IMR-90 (cell line): ENCODE data around the gene SYNPO. TPM values are rescaled to one million over a fixed set of nuclear protein-coding genes. Genes with fewer than 3 reads are reported as not detected.

Source experiments
- ATAC-seq: fragments of 200-7000 bp; cut with Tn5 transposase; 2 replicates; pipeline ENCODE4 v1.9.1; 2020; ENCODE audit warnings: low read depth, mild to moderate bottlenecking, moderate library complexity
- BruUV-seq: library from RNA; stranded (reverse); fragments of 400-500 nt; replicated peaks from 2 replicates; lab custom pipeline; 2021; lab: Mats Ljungman, UMichigan
- CTCF ChIA-PET: fragments of 300-600 bp; formaldehyde crosslinking; extraction: SDS; loops from one replicate; lab custom pipeline; 2021; ENCODE audit warnings: antibody characterized with exemption; lab: Yijun Ruan, JAX
- POLR2A ChIA-PET: fragments of 300-600 bp; sonication (Branson Sonifier 250); formaldehyde crosslinking; loops from one replicate; lab custom pipeline; 2022; ENCODE audit warnings: antibody characterized with exemption; ENCODE audit not compliant: unreplicated experiment; lab: Charles Lee
- DNase-seq: peaks from one replicate; pipeline ENCODE4 v3.0.0; 2013
- H2AFZ ChIP-seq: replicated peaks from 2 replicates; pipeline ENCODE3; 2013; ENCODE audit warnings: low read length, mild to moderate bottlenecking; ENCODE audit not compliant: poor library complexity
- H2AK5ac ChIP-seq: 2 replicates; pipeline ENCODE4 v1.6.1; 2013; ENCODE audit warnings: low read depth, low read length, inconsistent platforms
- H2AK9ac ChIP-seq: replicated peaks from 2 replicates; pipeline ENCODE3; 2013; ENCODE audit warnings: mild to moderate bottlenecking, low read depth, low read length, moderate library complexity; ENCODE audit not compliant: poor library complexity
- H2BK120ac ChIP-seq: 2 replicates; pipeline ENCODE4 v1.6.1; 2013; ENCODE audit warnings: low read depth, low read length, inconsistent platforms
- H2BK15ac ChIP-seq: 3 replicates; pipeline ENCODE4 v1.6.1; 2013; ENCODE audit warnings: low read depth, low read length, inconsistent platforms
- H2BK20ac ChIP-seq: 2 replicates; pipeline ENCODE4 v1.6.1; 2013; ENCODE audit warnings: low read depth, mild to moderate bottlenecking, inconsistent platforms, low read length, moderate library complexity
- H2BK5ac ChIP-seq: 2 replicates; pipeline ENCODE4 v1.6.1; 2013; ENCODE audit warnings: mild to moderate bottlenecking, low read depth, low read length, inconsistent platforms; ENCODE audit not compliant: poor library complexity, severe bottlenecking
- H3K14ac ChIP-seq: replicated peaks from 2 replicates; pipeline ENCODE4 v1.6.1; 2013; ENCODE audit warnings: low read depth, low read length, inconsistent platforms
- H3K18ac ChIP-seq: 2 replicates; pipeline ENCODE4 v1.6.1; 2013; ENCODE audit warnings: low read depth, low read length, control low read depth
- H3K23ac ChIP-seq: 2 replicates; pipeline ENCODE4 v1.6.1; 2013; ENCODE audit warnings: low read depth, low read length, inconsistent platforms
- H3K27ac ChIP-seq: 2 replicates; pipeline ENCODE4 v1.5.1; 2013; ENCODE audit warnings: mild to moderate bottlenecking, control low read depth, low read length; ENCODE audit not compliant: insufficient read depth
- H3K27me3 ChIP-seq: 2 replicates; pipeline ENCODE4 v1.6.1; 2013; ENCODE audit warnings: low read length; ENCODE audit not compliant: control insufficient read depth, insufficient read depth
- H3K36me3 ChIP-seq: 2 replicates; pipeline ENCODE4 v1.6.1; 2013; ENCODE audit warnings: low read length, mixed read lengths; ENCODE audit not compliant: control insufficient read depth, insufficient read depth
- H3K4ac ChIP-seq: 2 replicates; pipeline ENCODE4 v1.6.1; 2013; ENCODE audit warnings: low read depth, low read length, inconsistent platforms
- H3K4me1 ChIP-seq: 2 replicates; pipeline ENCODE4 v1.6.1; 2013; ENCODE audit warnings: low read length, mixed read lengths; ENCODE audit not compliant: control insufficient read depth, insufficient read depth
- H3K4me2 ChIP-seq: 2 replicates; pipeline ENCODE4 v1.6.1; 2013; ENCODE audit warnings: low read depth, mild to moderate bottlenecking, control low read depth, low read length, moderate library complexity
- H3K4me3 ChIP-seq: 2 replicates; pipeline ENCODE4 v1.5.1; 2013; ENCODE audit warnings: low read depth, mild to moderate bottlenecking, control low read depth, low read length, moderate library complexity; ENCODE audit not compliant: insufficient read depth
- H3K56ac ChIP-seq: 2 replicates; pipeline ENCODE4 v1.6.1; 2013; ENCODE audit warnings: low read length, inconsistent platforms; ENCODE audit not compliant: insufficient read depth; ENCODE audit errors: extremely low read depth
- H3K79me1 ChIP-seq, 2 experiments: 2 replicates each; pipeline ENCODE4 v1.6.1; 2013; ENCODE audit warnings: low read length in 2 of 2, inconsistent platforms in 1 of 2, low read depth in 1 of 2
- H3K9ac ChIP-seq: 2 replicates; pipeline ENCODE4 v1.6.1; 2013; ENCODE audit warnings: low read depth, low read length, control low read depth
- H3K9me1 ChIP-seq: 2 replicates; pipeline ENCODE4 v1.6.1; 2013; ENCODE audit warnings: low read length, inconsistent platforms; ENCODE audit not compliant: insufficient read depth
- H3K9me3 ChIP-seq: 2 replicates; pipeline ENCODE4 v1.6.1; 2013; ENCODE audit warnings: low read length; ENCODE audit not compliant: control insufficient read depth, insufficient read depth
- H4K20me1 ChIP-seq: 2 replicates; pipeline ENCODE4 v1.6.1; 2013; ENCODE audit warnings: low read length, inconsistent platforms; ENCODE audit not compliant: insufficient read depth
- H4K5ac ChIP-seq: 2 replicates; pipeline ENCODE4 v1.6.1; 2013; ENCODE audit warnings: mild to moderate bottlenecking, low read depth, low read length, control low read depth
- H4K8ac ChIP-seq, 2 experiments: 2 replicates each; pipeline ENCODE4 v1.6.1; 2013; ENCODE audit warnings: low read depth in 2 of 2, low read length in 2 of 2, control low read depth in 1 of 2, inconsistent platforms in 1 of 2
- H4K91ac ChIP-seq: 2 replicates; pipeline ENCODE4 v1.6.1; 2013; ENCODE audit warnings: low read depth, low read length, inconsistent platforms; ENCODE audit not compliant: insufficient read depth
- CEBPB ChIP-seq: IDR thresholded peaks from 2 replicates; pipeline ENCODE4 v1.6.1; 2012; ENCODE audit warnings: low read depth, low read length, improper control_type of control experiment
- FOS ChIP-seq: fragments of 150-350 bp; IDR thresholded peaks from 2 replicates; pipeline ENCODE4 v1.6.1; 2016; ENCODE audit warnings: low read depth, low read length
- MAFK ChIP-seq: IDR thresholded peaks from 2 replicates; pipeline ENCODE4 v1.6.1; 2012; ENCODE audit warnings: low read depth, low read length, improper control_type of control experiment
- MAZ ChIP-seq: IDR thresholded peaks from 2 replicates; pipeline ENCODE4 v1.6.1; 2012; ENCODE audit warnings: low read depth, mild to moderate bottlenecking, low read length, improper control_type of control experiment, moderate library complexity, borderline replicate concordance
- MXI1 ChIP-seq: IDR thresholded peaks from 2 replicates; pipeline ENCODE4 v1.6.1; 2012; ENCODE audit warnings: low read depth, mild to moderate bottlenecking, low read length, moderate library complexity, borderline replicate concordance
- NFE2L2 ChIP-seq: fragments of 150-350 bp; IDR thresholded peaks from 2 replicates; pipeline ENCODE4 v1.6.1; 2016; ENCODE audit warnings: low read depth, mild to moderate bottlenecking, low read length
- POLR2A ChIP-seq: IDR thresholded peaks from 2 replicates; pipeline ENCODE4 v1.6.1; 2012; ENCODE audit warnings: mild to moderate bottlenecking, low read depth, low read length
- RAD21 ChIP-seq: IDR thresholded peaks from 2 replicates; pipeline ENCODE4 v1.6.1; 2012; ENCODE audit warnings: low read length, improper control_type of control experiment
- RCOR1 ChIP-seq: IDR thresholded peaks from 2 replicates; pipeline ENCODE4 v1.6.1; 2012; ENCODE audit warnings: mild to moderate bottlenecking, low read length, improper control_type of control experiment; ENCODE audit not compliant: insufficient replicate concordance
- RFX5 ChIP-seq: IDR thresholded peaks from 2 replicates; pipeline ENCODE4 v1.8.0; 2012; ENCODE audit warnings: low read depth, mild to moderate bottlenecking, low read length, moderate library complexity
- SMC3 ChIP-seq: fragments of 150-350 bp; IDR thresholded peaks from 2 replicates; pipeline ENCODE4 v1.6.1; 2016; ENCODE audit warnings: low read depth, mild to moderate bottlenecking, antibody characterized with exemption, low read length, moderate library complexity
- WGBS, 2 experiments: methylation state at CpG; one replicate each; pipeline versions ENCODE4 v1.1.5 to v1.1.7; 2013; ENCODE audit warnings: missing lambda C conversion rate in 2 of 2; ENCODE audit not compliant: insufficient read length in 1 of 2; ENCODE audit errors: extremely low coverage in 2 of 2; 5-methylcytosine and 5-hydroxymethylcytosine counted together
- dilution Hi-C: fragments of 300-500 bp; cut with HindIII; formaldehyde crosslinking; loops from one replicate; pipeline ENCODE4 v1.14.3; 2018; ENCODE audit warnings: low sequenced_read_pairs; ENCODE audit not compliant: unreplicated experiment
- in situ Hi-C: fragments of 300-500 bp; cut with MboI; formaldehyde crosslinking; loops from 3 replicates; pipeline ENCODE4 v1.14.3; 2019; ENCODE audit warnings: low sequenced_read_pairs, inconsistent platforms, mixed read lengths
- intact Hi-C: fragments of 100-400 bp; cut with micrococcal nuclease; formaldehyde crosslinking; loops from 2 replicates; pipeline ENCODE4 v1.10.0; 2022
- polyA plus RNA-seq, 3 experiments: library from polyadenylated mRNA; depleted of rRNA; stranded (reverse); fragments of >200 nt; gene quantifications; 2 replicates each; pipeline ENCODE4 v1.2.3, GENCODE V29; 2012; ENCODE audit warnings: low replicate concordance in 1 of 3
- total RNA-seq: library from RNA; depleted of rRNA; stranded (reverse); fragments of >200 nt; gene quantifications from 2 replicates; pipeline ENCODE4 v1.2.3, GENCODE V29; 2012
- TF ChIP-seq, protein P1 (sequence below): fragments of 150-350 bp; IDR thresholded peaks from 2 replicates; pipeline ENCODE4 v1.6.1; 2017; ENCODE audit warnings: mild to moderate bottlenecking, antibody characterized with exemption, low read length, low read depth
- TF ChIP-seq, protein P2 (sequence below): conservative IDR thresholded peaks from 2 replicates; pipeline ENCODE4 v1.5.1; 2012; ENCODE audit warnings: mild to moderate bottlenecking, low read depth, low read length, improper control_type of control experiment
- TF ChIP-seq, protein P3 (sequence below): fragments of 150-350 bp; IDR thresholded peaks from 2 replicates; pipeline ENCODE4 v1.6.1; 2016; ENCODE audit warnings: low read depth, mild to moderate bottlenecking, low read length, moderate library complexity, borderline replicate concordance

SYNPO gene
- total and polyA plus RNA-seq, 2 of the 4 experiments (the other 2 are of a cell fraction): 3.0 to 24.8 TPM

DNA sequence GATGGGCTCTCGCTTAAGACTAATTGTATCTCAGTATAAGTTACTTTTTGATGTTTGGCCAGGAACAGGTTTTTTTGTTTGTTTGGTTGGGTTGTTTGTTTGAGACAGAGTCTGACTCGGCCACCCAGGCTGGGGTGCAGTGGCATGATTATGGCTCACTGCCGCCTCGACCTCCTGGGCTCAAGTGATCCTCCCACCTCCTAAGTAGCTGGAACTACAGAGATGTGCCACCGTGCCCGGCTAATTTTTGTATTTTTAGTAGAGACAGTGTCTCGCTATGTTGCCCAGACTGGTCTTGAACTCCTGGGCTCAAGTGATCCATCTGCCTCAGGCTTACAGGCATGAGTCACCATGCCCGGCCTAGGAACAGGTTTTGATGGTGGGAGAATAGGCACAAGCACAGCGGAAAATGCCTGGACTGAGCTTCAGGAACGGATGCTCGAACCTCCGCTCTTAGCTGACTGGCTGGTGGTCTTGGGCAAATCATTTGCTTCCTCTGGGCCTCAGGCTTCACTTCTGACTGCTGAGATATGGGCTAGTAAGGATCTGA lies 11.4 kb upstream of the SYNPO start:
- H4K5ac ChIP-seq: no peak overlapping the region
- 88% methylated on average over 3 of the region's 12 CpGs; no CpG with 5 or more reads in 1 of the 2 experiments for WGBS, 2 experiments

More for the DNA sequence above, 11.4 kb upstream of the SYNPO start:
- no peak overlapping the region for H3K9ac ChIP-seq
- in situ Hi-C loops (no loop called here), dilution Hi-C loops (no loop called here), intact Hi-C loops (no loop called here)
- peaks cover 50% of the 10 kb centered on the region for H3K4me1 ChIP-seq
- no TSS peak for BruUV-seq
- H2AK5ac ChIP-seq: no peak overlapping the region
- DNase-seq (no peak), ATAC-seq (no peak)
- 0 out of 2 replicates have a peak overlapping the region, but pooled peaks have one; percentile 25 for H2BK20ac ChIP-seq
- no peak overlapping the region for H4K8ac ChIP-seq
- no peak overlapping the region for H3K27ac ChIP-seq
- no peak overlapping the region for H3K56ac ChIP-seq
- H3K9me3 ChIP-seq: no peaks in the 10 kb centered on the region
- H3K18ac ChIP-seq: no peak overlapping the region
- H2BK5ac ChIP-seq: no peak overlapping the region
- 0 out of 2 replicates have a peak, but pooled peaks cover 2% of the 10 kb centered on the region for H3K36me3 ChIP-seq
- H2BK120ac ChIP-seq: no peak overlapping the region
- no peak overlapping the region for H3K4me3 ChIP-seq
- no peaks in the 10 kb centered on the region for H3K27me3 ChIP-seq
- no peak overlapping the region for H3K4me2 ChIP-seq
- H3K23ac ChIP-seq: no peak overlapping the region
- peaks cover 0 to 3% of the 10 kb centered on the region in 2 experiments; a peak in 2 of 4 replicates for H3K79me1 ChIP-seq
- no peak overlapping the region for H2AFZ ChIP-seq
- TF ChIP-seq RFX5 (no peak), CEBPB (no peak), POLR2A (no peak), NFE2L2 (no peak), MAFK (no peak), SMC3 (no peak), RCOR1 (no peak), MAZ (no peak), RAD21 (no peak), FOS (no peak), MXI1 (no peak)
- TF ChIP-seq, protein P1, sequence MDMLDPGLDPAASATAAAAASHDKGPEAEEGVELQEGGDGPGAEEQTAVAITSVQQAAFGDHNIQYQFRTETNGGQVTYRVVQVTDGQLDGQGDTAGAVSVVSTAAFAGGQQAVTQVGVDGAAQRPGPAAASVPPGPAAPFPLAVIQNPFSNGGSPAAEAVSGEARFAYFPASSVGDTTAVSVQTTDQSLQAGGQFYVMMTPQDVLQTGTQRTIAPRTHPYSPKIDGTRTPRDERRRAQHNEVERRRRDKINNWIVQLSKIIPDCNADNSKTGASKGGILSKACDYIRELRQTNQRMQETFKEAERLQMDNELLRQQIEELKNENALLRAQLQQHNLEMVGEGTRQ: no peak
- TF ChIP-seq, protein P2, sequence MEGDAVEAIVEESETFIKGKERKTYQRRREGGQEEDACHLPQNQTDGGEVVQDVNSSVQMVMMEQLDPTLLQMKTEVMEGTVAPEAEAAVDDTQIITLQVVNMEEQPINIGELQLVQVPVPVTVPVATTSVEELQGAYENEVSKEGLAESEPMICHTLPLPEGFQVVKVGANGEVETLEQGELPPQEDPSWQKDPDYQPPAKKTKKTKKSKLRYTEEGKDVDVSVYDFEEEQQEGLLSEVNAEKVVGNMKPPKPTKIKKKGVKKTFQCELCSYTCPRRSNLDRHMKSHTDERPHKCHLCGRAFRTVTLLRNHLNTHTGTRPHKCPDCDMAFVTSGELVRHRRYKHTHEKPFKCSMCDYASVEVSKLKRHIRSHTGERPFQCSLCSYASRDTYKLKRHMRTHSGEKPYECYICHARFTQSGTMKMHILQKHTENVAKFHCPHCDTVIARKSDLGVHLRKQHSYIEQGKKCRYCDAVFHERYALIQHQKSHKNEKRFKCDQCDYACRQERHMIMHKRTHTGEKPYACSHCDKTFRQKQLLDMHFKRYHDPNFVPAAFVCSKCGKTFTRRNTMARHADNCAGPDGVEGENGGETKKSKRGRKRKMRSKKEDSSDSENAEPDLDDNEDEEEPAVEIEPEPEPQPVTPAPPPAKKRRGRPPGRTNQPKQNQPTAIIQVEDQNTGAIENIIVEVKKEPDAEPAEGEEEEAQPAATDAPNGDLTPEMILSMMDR: no peak
- TF ChIP-seq, protein P3, sequence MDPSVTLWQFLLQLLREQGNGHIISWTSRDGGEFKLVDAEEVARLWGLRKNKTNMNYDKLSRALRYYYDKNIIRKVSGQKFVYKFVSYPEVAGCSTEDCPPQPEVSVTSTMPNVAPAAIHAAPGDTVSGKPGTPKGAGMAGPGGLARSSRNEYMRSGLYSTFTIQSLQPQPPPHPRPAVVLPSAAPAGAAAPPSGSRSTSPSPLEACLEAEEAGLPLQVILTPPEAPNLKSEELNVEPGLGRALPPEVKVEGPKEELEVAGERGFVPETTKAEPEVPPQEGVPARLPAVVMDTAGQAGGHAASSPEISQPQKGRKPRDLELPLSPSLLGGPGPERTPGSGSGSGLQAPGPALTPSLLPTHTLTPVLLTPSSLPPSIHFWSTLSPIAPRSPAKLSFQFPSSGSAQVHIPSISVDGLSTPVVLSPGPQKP: no peak
- no peak overlapping the region for H4K91ac ChIP-seq
- no peaks in the 10 kb centered on the region; the same call in 1 of the 2 replicates for H4K20me1 ChIP-seq
- no peak overlapping the region; the same call in 1 of the 2 replicates for H3K14ac ChIP-seq
- H2BK15ac ChIP-seq: no peak overlapping the region
- ChIA-PET CTCF (interaction anchor here (1.0 kb wide), 1 partner anchor 12 kb away, joined by 3 read pairs; the partner anchor contains the start of gene SYNPO), POLR2A (no interaction called here)
- H3K4ac ChIP-seq: 0 out of 2 replicates have a peak overlapping the region, but pooled peaks have one; percentile 8
- peaks cover 19% of the 10 kb centered on the region for H3K9me1 ChIP-seq
- no peak overlapping the region for H2AK9ac ChIP-seq
